ENCODE data around the gene BSND.

GRCh38 chr1:55015731-55016620 is 17.2 kb downstream of the BSND start:
- no peak for TF ChIP-seq CTCF (IDR thresholded peaks at IDR 0.05)
- TF ChIP-seq POLR2A (IDR thresholded peaks at IDR 0.05), result no peak
- TF ChIP-seq EP300 (IDR thresholded peaks at IDR 0.05), result no peak

All from ovary (tissue), 3 donors.